ENCODE measurements around the gene RILPL2. TPM values are rescaled to one million over a fixed set of nuclear protein-coding genes. Genes with fewer than 3 reads are reported as not detected.
"Not testable (repeated sequence)": the region's sequence is repeated elsewhere in the genome, so short reads cannot be mapped to it uniquely, and the experiment has no call there.

Gene RILPL2
- total RNA-seq, 1 donor from 2014 or later, result 1.4 TPM

DNA sequence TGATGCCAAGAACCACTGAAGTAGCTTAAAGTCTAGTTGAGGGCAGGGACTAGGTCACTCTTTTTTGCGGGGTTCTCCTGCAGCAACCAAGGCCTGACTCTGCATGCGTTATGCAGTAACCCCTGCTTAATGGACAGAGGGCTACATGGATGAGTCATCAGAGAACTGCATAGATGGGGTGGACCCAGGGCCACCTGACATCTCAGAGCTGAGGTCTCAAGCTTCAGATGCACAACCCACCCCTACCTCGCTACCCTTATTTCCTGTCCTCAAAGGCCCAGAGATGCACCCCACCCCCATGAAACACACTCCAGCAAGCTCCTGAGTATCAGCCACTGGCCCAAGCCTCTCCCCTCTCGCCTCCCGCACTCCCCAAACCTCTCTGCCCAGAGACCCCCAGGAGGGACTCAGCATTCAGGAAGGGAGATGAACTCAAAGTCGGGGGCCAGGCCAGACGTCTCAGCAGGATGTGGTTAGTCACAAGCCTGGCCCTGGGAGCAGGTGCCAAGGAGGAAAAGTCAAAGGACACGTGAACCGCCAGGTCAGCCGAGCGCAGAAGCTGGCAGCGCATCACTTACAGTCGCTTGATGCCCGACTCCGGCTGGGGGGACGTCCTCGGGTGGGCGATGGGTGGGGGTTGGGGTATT, 47.2 kb upstream of the RILPL2 start:
- peaks cover 25% of the 10 kb centered on the region for H3K36me3 Mint-ChIP-seq (ENCODE audit: low read depth, unreplicated experiment)
- Histone ChIP-seq H3K9me3 (ENCODE audit: insufficient read depth, low read depth, low read length) (no peaks in the 10 kb centered on the region), H2AFZ (ENCODE audit: low read depth, low read length) (no peak overlapping the region), H3K4me1 (ENCODE audit: insufficient read depth, low read length) (peaks cover 14% of the 10 kb centered on the region), H3K9ac (ENCODE audit: low read length) (no peak overlapping the region), H3K36me3 (ENCODE audit: insufficient read depth, low read length) (no peaks in the 10 kb centered on the region), H4K20me1 (ENCODE audit: insufficient read depth, low read length) (peaks cover 8% of the 10 kb centered on the region), H3K4me3 (ENCODE audit: insufficient read depth, low read depth, low read length) (no peak overlapping the region), H3K79me2 (ENCODE audit: insufficient read depth, low read length) (no peaks in the 10 kb centered on the region), H3K4me2 (ENCODE audit: low read length) (no peak overlapping the region), H3K27me3 (ENCODE audit: insufficient read depth, low read length) (no peaks in the 10 kb centered on the region), H3K27ac (ENCODE audit: low read depth, low read length) (no peak overlapping the region)
- H3K9me3 Mint-ChIP-seq (ENCODE audit: unreplicated experiment), result peaks cover 2% of the 10 kb centered on the region
- H3K27ac Mint-ChIP-seq (ENCODE audit: unreplicated experiment), result no peak overlapping the region
- no peak for FAIRE-seq
- no peak for TF ChIP-seq EZH2 (IDR thresholded peaks at IDR 0.05; ENCODE audit: insufficient read depth, low read length)
- no peak for TF ChIP-seq CTCF (IDR thresholded peaks at IDR 0.05; ENCODE audit: insufficient read depth, low read depth, low read length)
- no peak for DNase-seq (ENCODE audit: low read depth)
- H3K4me3 Mint-ChIP-seq (ENCODE audit: unreplicated experiment), result no peak overlapping the region
- peaks cover 25% of the 10 kb centered on the region for H3K4me1 Mint-ChIP-seq (ENCODE audit: low read depth, unreplicated experiment)
- no peaks in the 10 kb centered on the region for H3K27me3 Mint-ChIP-seq (ENCODE audit: low read depth, unreplicated experiment)

GRCh38 chr12:123482876-123483275, 46.4 kb upstream of the RILPL2 start:
- Mint-ChIP-seq H3K27me3 (ENCODE audit: low read depth, unreplicated experiment) (no peaks in the 10 kb centered on the region), H3K4me1 (ENCODE audit: low read depth, unreplicated experiment) (peaks cover 27% of the 10 kb centered on the region), H3K36me3 (ENCODE audit: low read depth, unreplicated experiment) (peaks cover 23% of the 10 kb centered on the region), H3K27ac (ENCODE audit: unreplicated experiment) (no peak overlapping the region), H3K4me3 (ENCODE audit: unreplicated experiment) (no peak overlapping the region), H3K9me3 (ENCODE audit: unreplicated experiment) (peaks cover 2% of the 10 kb centered on the region)
- H3K9me3 ChIP-seq (ENCODE audit: insufficient read depth, low read depth, low read length), result no peaks in the 10 kb centered on the region
- DNase-seq (ENCODE audit: low read depth), result no peak
- FAIRE-seq, result no peak
- no peaks in the 10 kb centered on the region for H3K27me3 ChIP-seq (ENCODE audit: insufficient read depth, low read length)
- H3K36me3 ChIP-seq (ENCODE audit: insufficient read depth, low read length), result no peaks in the 10 kb centered on the region
- TF ChIP-seq CTCF (IDR thresholded peaks at IDR 0.05; ENCODE audit: insufficient read depth, low read depth, low read length) (no peak), EZH2 (IDR thresholded peaks at IDR 0.05; ENCODE audit: insufficient read depth, low read length) (no peak)
- no peak overlapping the region for H3K4me3 ChIP-seq (ENCODE audit: insufficient read depth, low read depth, low read length)
- H2AFZ ChIP-seq (ENCODE audit: low read depth, low read length), result no peak overlapping the region
- no peak overlapping the region for H3K4me2 ChIP-seq (ENCODE audit: low read length)
- H3K9ac ChIP-seq (ENCODE audit: low read length), result no peak overlapping the region
- H3K79me2 ChIP-seq (ENCODE audit: insufficient read depth, low read length), result no peaks in the 10 kb centered on the region
- H4K20me1 ChIP-seq (ENCODE audit: insufficient read depth, low read length), result peaks cover 8% of the 10 kb centered on the region
- H3K27ac ChIP-seq (ENCODE audit: low read depth, low read length), result no peak overlapping the region
- peaks cover 18% of the 10 kb centered on the region for H3K4me1 ChIP-seq (ENCODE audit: insufficient read depth, low read length)

GRCh38 chr12:123481251-123481650, 44.8 kb upstream of the RILPL2 start:
- Mint-ChIP-seq H3K4me1 (ENCODE audit: low read depth, unreplicated experiment) (peaks cover 28% of the 10 kb centered on the region), H3K36me3 (ENCODE audit: low read depth, unreplicated experiment) (peaks cover 22% of the 10 kb centered on the region)
- H3K27me3 ChIP-seq (ENCODE audit: insufficient read depth, low read length); H3K79me2 ChIP-seq (ENCODE audit: insufficient read depth, low read length); H4K20me1 ChIP-seq (ENCODE audit: insufficient read depth, low read length); H3K27ac ChIP-seq (ENCODE audit: low read depth, low read length); H3K27me3 Mint-ChIP-seq (ENCODE audit: low read depth, unreplicated experiment); H3K9me3 ChIP-seq (ENCODE audit: insufficient read depth, low read depth, low read length); H3K9ac ChIP-seq (ENCODE audit: low read length); FAIRE-seq; DNase-seq (ENCODE audit: low read depth); H3K36me3 ChIP-seq (ENCODE audit: insufficient read depth, low read length); H3K4me3 ChIP-seq (ENCODE audit: insufficient read depth, low read depth, low read length); H3K9me3 Mint-ChIP-seq (ENCODE audit: unreplicated experiment); H2AFZ ChIP-seq (ENCODE audit: low read depth, low read length); H3K4me2 ChIP-seq (ENCODE audit: low read length); H3K4me3 Mint-ChIP-seq (ENCODE audit: unreplicated experiment); H3K27ac Mint-ChIP-seq (ENCODE audit: unreplicated experiment): not testable (repeated sequence)
- H3K4me1 ChIP-seq (ENCODE audit: insufficient read depth, low read length), result peaks cover 18% of the 10 kb centered on the region

Data from astrocyte (in vitro differentiated cells and primary cell).